Effector CD4-positive, alpha-beta T cell (primary cell): ENCODE data around the gene UBE2L6.

ENCODE experiments used
- DNase-seq: peaks from one replicate; pipeline ENCODE4 v3.0.0-alpha.2; 2020
- total RNA-seq: gene quantifications from one replicate; lab custom pipeline; 2026; lab: John Stamatoyannopoulos, UW

The UBE2L6 gene
- 37.5 reads per million, percentile 62 among the genes with 10 or more reads in this experiment for total RNA-seq

DNA sequence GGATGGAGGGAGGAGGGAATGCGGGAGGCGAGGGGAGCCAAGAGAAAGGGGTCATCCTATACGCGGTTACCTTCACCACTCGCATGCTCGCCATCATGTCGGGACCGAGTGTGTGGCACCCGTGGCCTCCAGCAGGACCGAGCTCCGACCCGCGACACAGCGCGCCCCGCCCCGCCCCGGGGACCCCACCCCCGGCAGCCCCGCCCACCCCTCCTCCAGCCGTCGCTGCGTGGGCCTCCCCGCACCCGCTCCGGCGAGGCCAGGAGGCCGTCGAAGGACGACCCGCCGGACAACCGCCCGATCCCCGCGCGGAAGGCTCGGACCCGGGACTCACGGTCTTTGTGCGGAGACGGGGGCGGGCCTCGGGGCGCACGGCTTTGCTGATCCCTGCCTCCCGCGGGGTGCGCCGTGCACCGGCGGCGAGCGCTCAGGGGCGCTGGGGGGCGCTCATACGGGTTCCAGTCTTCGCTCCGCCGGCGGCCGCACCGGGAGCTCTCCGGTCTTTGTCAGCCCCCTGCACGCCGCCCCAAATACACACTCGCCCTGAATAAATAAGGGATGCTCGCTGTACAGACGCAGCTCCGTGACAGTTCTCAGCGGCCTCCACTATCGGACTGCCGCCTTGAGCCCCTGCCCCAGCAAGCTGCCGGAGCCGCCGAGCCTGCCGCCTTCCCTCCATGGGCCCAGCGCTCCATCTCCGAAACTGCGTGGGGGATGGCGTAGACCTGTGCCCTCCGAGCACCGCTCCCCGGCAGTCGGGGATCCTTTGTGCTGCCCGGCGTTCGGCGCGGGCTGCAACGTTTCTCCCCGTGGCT, at the start of gene UBE2L6:
Gene UBE2L6 (minus strand): TSS at position 158 of the 815 bp plus-strand sequence. CDS start 61 bp downstream, at position 97.
- peak; percentile 48 for DNase-seq

DNA sequence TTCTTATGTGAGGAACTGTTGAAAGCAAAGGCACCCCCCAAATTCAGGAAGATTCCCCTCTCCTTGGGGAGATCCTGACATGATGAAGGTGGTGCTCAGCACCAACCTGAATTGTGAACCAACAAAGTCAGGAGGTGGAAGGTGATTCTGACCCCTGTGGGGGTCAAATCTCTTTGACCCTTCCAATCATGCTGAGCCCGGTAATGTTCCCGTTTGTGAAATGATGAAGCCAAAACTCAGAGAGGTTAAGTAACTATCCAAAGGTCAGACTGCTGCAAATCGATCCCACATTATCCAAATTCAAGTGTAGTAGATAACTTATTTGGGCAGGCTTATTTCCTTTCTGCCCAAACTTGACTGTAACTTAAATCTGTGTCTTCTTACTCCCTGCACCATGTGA, 49.1 kb upstream of the UBE2L6 start:
- no peak for DNase-seq

DNA sequence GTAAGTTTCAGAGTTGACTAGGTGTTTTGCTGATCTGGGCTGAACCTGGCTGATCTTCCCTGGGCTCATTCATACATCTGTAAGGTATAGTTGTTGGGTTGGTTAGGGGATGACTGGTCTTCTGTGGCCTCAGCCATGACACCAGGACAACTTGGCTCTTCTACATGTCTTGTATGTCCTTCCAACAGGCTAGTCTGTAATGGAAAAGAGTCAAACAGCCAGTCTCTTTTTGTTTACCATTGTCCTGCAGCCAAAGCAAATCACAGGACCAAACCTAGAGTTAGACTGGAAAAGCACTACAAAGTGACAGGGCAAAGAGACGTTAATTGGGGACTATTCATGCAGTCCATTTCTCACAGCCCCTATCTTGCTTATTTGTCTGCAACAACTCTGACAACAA, 47.8 kb upstream of the UBE2L6 start:
- DNase-seq = no peak

DNA sequence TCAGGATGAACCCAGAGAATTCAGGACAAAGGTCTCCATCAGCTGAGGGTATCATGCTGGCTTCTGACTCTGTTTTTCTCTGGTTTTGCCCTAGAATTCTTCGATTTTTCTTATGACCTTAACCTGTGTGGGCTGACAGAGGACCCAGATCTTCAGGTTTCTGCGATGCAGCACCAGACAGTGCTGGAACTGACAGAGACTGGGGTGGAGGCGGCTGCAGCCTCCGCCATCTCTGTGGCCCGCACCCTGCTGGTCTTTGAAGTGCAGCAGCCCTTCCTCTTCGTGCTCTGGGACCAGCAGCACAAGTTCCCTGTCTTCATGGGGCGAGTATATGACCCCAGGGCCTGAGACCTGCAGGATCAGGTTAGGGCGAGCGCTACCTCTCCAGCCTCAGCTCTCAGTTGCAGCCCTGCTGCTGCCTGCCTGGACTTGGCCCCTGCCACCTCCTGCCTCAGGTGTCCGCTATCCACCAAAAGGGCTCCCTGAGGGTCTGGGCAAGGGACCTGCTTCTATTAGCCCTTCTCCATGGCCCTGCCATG, 46.8 kb upstream of the UBE2L6 start:
- DNase-seq = no peak

DNA sequence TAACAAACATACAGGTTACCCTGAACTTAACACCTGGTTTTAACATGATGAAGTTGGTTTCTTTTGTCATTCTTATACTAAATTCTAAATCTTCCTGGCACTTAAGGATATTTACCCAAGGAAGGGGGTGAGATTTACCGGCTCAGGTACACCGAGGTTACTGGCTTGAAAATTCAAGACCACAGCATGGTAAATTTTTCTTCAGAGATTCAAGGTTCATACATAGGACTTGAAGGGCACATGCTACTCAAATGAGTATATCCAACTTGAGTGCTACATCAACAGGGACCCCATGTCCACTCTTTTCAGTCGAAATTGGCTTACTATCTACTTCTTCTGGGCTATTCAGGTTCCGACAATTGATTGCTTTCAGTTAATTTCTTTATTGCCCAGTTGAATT, 42.7 kb upstream of the UBE2L6 start:
- DNase-seq = no peak

DNA sequence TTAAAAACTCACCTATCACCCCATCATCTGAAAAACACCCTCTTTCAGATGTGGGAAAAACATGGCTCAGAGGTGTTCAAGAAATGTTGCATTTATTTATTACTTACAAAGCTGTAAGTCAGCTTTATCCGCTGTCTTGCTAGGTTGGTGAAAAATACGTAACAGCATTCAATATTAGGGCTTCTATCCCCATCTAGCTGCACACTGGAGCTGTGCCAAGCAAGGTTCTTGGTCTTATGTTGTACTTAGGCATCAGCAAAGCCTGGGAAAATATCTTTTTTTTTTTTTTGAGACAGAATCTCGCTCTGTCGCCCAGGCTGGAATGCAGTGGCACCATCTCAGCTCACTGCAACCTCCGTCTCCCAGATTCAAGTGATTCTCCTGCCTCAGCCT, 37.6 kb upstream of the UBE2L6 start:
- DNase-seq = no peak

DNA sequence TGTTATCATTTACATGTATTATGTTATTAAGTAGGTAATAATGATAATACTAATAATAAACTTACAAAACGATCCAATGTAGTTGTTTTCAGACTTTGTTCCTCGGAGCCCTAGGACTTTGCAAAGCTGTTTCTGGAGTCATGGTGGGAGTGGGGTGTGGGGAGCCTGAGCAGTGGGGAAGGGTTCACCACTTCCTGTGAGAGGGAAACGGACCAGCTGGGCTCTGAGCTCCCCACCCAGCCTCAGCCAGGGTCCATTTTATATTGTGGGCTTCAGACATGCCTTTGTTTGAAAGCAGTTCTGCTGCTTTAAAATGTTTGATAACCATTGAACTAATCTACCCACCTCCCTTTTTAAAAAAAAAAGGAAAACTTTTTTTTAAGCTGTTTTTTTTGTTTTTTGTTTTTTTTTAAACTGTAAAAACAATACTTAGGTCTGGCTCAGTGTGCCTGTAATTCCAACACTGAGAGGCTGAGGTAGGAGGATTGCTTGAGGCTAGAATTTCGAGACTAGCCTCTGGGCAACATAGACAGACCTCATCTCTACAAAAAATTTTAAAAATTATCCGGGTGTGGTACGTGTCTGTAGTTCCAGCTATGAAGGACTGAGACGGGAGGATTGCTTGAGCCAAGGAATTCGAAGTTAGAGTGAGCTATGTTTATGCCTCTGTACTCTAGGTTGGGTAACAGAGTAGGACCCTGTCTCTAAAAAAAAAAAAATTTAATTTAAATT, 37.0 kb upstream of the UBE2L6 start:
- no peak for DNase-seq

DNA sequence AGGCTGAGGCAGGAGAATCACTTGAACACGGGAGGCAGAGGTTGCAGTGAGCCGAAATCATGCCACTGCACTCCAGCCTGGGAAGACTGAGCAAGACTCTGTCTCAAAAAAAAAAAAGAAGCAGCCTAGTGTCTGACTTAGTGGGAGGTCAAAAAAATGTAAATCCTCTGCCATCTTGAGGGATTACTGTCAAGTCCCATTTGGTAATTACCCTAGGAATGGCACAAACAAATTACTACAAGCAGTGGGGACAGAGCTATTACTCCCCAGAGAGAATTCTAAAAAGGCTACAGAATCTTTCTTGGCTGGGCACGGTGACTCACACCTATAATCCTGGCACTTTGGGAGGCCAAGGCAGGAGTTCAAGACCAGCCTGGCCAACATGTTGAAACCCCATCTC, 33.8 kb upstream of the UBE2L6 start:
- no peak for DNase-seq

DNA sequence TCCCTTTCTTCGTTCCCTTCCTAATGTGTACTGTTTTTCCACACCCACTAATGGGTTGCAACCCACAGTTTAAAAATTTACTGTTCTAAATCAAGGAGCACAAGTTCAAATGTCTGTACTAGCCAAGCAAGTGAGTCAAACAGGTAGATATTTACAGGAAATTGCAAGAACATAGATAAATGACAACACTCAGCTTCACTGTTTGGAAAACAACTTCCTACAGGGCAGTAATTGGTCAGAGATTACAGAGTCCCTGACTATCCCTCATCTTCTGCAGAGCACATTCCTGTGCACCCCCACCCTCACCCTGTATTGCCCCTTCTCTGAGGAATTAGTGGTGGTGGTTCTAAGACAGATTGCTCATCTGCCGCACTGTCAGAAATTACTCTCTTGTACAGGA, 31.9 kb upstream of the UBE2L6 start:
- DNase-seq = no peak

DNA sequence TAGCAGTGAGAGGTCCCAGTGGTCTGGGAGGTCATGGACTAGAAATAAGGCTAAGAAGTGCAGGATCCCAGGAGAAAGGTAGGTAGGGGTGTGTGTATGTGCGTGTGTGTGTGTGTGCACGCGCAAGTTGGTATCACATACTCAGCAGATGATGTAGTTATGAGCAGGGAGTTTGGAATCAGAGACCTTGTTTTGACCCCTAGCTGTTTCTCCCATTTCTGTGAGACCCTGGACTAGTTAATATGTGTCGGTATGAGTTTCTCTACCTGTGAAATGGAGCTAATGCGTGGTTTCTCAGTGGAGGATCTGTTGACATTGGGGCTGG, 31.3 kb upstream of the UBE2L6 start:
- DNase-seq = no peak

DNA sequence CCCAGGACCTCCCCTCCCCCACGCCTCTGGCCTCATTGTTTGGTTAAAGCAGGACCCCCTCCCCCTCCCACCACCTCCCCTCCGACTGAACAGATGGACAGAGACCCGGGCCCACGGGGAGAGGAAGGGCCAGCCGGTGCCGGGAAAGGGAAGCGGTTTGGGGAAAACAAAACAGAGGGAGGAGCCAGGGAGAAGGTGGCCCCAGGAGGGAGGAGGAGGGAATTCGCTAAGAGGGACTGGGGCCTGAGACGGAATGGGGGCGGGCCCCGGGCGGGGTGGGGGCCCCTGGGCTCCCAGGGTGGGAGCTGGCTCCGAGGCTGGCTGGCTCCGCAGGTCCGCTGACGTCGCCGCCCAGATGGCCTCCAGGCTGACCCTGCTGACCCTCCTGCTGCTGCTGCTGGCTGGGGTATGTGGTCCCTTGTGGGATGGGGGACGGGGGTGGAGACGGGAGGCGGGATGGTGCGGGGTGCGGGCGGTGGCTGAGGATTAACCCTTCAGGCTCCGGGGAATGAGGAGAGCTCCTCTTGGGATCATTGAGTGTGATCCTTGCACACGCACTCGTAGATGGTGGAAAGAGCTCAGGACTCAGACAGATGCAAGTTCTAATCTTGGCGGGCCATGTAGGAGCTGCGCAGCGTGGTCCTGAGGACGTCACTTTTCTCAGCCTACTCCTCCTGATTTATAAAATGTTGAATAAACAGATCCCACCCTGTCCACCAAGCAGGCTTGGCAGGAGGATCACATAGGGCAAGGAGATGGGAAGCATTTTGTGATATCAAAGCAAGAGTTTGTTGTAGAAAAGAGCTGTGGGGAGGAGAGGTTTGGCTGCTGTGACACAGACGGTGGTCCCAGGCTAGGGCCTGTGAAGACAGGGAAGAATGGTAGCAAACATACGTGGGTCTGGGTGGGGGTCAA, 30.7 kb upstream of the UBE2L6 start:
- DNase-seq = no peak

DNA sequence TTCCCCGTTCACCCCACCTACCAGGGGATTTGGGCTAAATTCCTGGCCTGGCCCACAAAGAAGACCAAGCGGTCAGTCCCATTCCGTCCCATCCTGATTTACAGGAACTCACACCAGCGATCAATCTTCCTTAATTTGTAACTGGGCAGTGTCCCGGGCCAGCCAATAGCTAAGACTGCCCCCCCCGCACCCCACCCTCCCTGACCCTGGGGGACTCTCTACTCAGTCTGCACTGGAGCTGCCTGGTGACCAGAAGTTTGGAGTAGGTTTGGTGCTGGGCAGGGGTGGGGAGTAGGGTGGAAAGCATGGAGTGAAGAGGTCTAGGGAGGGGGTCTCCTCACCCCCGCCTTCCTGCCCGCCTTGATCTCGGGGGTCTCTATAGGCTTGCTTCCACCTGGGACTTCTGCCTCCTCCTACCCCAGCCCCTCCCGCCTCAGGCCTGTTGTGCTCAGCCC, 30.0 kb upstream of the UBE2L6 start, which contains the start of gene SERPING1:
Gene SERPING1 (plus strand): TSS at position 225 of the 455 bp plus-strand sequence. CDS start 586 bp downstream, outside the sequence.
- no peak for DNase-seq

DNA sequence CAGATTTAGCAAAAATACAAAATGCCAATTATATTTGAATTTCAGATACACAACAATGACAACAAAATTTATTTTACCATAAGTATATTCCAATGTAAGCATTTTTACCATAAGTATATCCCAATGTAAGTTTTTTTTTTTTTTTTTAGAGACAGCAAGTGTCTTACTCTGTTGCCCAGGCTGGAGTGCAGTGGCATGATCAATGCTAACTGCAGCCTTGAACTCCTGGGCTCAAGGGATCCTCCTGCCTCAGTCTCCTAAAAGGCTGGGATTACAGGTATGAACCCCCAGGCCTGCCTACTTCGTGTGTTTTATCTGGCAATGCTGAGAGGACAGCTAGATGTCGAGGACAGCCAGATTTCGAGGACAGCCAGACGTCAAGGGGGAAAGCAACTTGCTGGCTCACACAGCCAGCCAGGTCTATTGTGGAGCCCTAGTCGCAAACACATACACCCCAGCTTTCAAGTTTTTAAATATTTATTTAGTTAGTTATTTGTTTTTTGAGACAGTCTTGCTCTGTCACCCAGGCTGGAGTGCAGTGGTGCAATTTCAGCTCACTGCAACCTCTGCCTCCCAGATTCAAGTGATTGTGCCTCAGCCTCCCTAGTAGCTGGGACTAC, 28.9 kb upstream of the UBE2L6 start:
- no peak for DNase-seq

DNA sequence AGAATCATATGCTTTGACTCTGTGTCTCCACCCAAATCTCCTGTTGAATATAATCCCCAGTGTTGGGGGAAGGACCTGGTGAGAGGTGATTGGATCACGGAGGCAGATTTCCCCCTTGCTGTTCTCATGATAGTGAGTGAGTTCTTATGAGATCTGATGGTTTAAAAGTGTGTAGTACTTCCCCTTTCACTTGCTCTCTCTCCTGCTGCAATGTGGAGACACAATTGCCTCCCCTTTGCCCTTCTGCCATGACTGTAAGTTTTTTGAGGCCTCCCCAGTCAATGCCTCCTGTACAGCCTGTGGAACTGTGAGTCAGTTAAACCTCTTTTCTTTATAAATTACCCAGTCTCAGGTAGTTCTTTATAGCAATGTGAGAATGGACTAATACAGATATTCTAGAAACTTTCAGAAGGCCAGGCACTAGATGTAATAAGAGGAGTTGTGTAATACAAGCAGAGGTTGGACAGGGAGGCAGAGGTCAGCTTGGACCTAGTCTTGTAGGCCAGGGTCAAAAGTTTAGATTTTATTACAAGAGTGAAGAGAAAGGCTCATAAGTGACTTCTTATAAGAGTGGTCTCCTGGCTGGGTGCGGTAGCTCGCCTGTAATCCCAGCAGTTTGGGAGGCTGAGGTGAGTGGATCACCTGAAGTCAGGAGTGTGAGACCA, 20.7 kb upstream of the UBE2L6 start:
- no peak for DNase-seq

DNA sequence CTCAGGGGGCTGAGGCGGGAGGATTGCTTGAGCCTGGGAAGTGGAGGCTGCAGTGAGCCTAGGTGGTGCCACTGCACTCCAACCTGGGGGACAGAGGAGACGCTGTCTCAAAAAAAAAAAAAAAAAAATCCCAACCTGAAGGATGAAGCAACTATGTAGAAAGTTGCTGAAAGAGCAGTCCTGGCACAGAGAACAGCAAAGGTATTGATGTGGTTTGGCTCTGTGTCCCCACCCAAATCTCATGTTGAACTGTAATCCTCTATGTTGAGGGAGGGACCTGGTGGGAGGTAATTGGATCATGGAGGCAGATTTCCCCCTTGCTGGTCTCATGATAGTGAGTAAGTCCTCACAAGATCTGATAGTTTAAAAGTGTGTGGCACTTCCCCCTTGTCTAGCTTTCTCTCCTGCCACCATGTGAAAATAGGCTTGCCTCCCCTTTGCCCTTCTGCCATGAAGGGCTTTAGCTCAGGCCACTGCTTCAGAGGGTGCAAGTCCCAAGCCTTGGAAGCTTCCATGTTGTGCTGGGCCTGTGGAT, 19.3 kb upstream of the UBE2L6 start:
- no peak for DNase-seq

DNA sequence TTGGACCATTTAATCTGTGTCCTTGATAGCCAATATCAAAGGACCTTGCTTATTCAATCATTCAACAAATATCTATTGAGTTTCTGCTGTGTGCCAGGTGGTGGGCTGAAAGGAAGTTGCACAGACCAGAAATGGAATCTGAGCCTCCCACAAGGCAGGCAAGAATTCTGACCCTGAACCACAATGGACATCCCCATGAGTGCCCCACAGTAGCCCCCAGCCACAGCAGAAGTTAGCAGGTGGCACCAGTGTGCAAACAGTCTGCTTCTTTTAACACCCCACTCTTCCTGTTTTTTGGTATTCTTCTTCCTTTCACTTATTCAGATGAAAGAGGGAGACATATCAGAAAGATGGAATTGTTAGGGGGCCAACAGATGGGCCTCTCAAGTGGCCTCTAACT, 17.8 kb upstream of the UBE2L6 start:
- no peak for DNase-seq

DNA sequence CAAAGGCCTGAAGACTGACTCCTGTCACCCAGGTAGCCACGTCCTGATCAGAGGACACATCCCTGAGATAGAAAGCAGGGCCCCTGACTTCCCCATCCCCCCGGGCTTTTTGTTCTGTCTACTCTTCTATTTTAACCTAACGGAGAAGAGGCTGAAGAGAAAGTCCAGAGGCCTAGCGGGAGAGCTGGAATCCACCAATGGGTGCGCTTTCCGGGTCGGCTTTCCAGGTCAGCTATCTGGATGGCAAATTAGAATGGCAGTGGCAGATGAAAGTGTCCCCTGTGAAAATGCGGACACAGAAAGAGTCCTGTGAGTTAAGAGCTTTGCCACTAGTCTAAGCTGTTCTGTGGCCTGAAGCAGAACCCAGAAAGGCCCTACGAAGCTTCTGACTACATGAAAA, 16.9 kb upstream of the UBE2L6 start:
- DNase-seq = no peak

DNA sequence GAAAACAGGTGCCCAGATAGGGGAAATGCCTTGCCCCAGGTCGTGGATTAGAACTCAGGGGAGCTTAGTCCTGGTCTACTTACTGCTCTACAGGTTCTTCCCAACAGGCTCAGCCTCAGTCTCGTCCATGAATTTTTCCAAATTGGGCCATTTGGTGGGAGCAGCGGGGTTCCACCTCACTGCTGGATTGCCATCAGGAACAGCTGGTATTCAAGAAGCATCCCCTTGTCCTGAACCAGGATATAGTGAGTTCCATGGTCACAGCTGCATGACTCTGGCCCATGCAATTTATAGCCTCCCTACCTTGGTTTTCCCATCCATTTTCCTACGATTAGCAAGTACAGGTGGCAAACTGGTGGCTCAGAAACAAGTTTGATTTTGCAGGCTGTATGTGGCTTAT, 6.6 kb upstream of the UBE2L6 start:
- DNase-seq = no peak

DNA sequence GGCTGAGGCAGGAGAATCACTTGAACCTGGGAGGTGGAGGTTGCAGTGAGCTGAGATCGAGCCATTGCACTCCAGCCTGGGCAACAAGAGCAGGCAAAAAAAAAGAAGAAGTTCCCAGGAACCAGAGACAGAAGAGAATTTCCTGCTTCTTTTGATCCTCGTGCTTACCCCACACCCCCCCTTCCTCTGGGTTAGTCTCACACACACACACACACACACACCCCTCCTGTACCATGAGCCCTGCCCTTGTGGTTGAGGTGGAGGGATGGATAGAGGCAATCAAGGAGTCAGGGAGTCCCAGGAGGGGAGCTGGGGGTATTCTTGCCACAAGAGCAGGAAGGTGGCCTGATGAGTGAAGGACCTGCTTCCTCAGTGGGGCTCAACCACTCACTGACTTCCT, 4.1 kb upstream of the UBE2L6 start:
- DNase-seq = no peak

DNA sequence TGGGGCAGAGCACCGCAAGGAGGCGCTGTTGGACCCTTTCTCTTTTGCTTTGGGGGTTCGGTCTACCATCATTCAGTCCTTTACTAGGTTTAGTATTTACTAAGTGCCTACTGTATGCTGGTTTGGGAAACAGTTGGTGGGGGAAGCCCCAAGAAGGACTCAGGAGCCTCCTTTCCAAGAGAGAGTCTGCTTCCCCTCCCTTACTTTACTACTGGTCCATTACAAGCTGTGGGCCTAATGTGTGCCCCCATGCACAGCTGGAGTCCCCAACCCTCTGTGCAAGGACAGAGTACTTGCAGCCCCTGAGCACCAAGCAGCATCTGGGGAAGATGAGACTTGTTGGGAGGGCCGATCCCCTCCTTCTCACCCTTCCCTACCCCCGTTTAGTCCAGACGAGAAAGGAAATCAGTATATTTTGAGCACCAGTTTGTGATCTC, 876 bp upstream of the UBE2L6 start:
- peak; percentile 84 for DNase-seq

DNA sequence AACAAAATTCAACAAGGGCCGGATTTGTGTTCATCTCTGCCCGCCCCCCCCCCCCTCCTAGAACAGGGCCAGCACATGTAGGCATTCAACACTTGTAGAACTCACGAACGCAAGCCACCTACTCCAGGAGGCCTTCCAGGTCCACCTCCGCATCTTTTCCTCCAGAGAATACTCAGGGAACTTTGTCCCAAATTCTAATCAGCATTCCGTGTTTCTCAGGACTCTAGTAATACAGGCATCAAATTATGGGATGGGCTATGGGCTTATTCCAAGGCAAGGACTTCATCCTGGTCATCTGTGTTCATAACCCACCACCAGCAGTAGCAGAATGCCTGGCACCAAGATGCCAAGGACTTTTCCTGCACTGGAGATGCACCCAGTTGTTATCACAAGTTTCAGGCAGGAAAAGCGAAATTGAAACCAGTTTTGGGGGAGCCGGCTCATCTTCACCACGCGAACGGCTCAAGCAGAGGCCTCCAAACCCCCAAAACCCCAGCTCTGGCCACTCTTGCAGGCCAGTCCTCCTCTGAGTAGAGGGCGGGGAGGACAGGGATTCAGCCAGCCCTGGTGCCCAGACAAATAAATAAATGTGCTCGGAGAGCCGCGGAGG, 462 bp downstream of the UBE2L6 start:
- DNase-seq = no peak
